ENCODE data around the gene CAMK2D.

The CAMK2D gene

GRCh38 chr4:113762186-113763028 lies 869 bp upstream of the CAMK2D start:
- Histone ChIP-seq H3K27me3 (replicated peaks; ENCODE audit: control insufficient read depth, insufficient read depth, low read length) (no peaks in the 10 kb centered on the region), H3K9ac (ENCODE audit: low read length) (peak overlapping the region; percentile 100), H3K9me3 (ENCODE audit: control insufficient read depth, low read length) (no peaks in the 10 kb centered on the region), H3K4me3 (ENCODE audit: low read length) (peak overlapping the region; percentile 90), H3K4me1 (ENCODE audit: control insufficient read depth, insufficient read depth, low read length) (peaks cover 14% of the 10 kb centered on the region), H3K36me3 (ENCODE audit: control insufficient read depth, insufficient read depth, low read length, severe bottlenecking) (peaks cover 9% of the 10 kb centered on the region)
- DNase-seq (ENCODE audit: low read depth): peak; percentile 100

- H3K4me3 ChIP-seq (ENCODE audit: low read length): peak overlapping the region; percentile 90
- peaks cover 28% of the 10 kb centered on the region for H3K4me1 ChIP-seq (ENCODE audit: control insufficient read depth, insufficient read depth, low read length)
- peaks cover 20% of the 10 kb centered on the region for H3K36me3 ChIP-seq (ENCODE audit: control insufficient read depth, insufficient read depth, low read length, severe bottlenecking)
- no peaks in the 10 kb centered on the region for H3K27me3 ChIP-seq (replicated peaks; ENCODE audit: control insufficient read depth, insufficient read depth, low read length)
- DNase-seq (ENCODE audit: low read depth): peak; percentile 90
- H3K9me3 ChIP-seq (ENCODE audit: control insufficient read depth, low read length): no peaks in the 10 kb centered on the region
- peak overlapping the region; percentile 100 for H3K9ac ChIP-seq (ENCODE audit: low read length)
Measured at GRCh38 chr4:113760795-113761619, 531 bp downstream of the CAMK2D start.

GRCh38 chr4:113760094-113760794 lies 1.3 kb downstream of the CAMK2D start:
- no peaks in the 10 kb centered on the region for H3K27me3 ChIP-seq (replicated peaks; ENCODE audit: control insufficient read depth, insufficient read depth, low read length)
- peak; percentile 68 for DNase-seq (ENCODE audit: low read depth)
- peak overlapping the region; percentile 90 for H3K4me3 ChIP-seq (ENCODE audit: low read length)
- peaks cover 20% of the 10 kb centered on the region for H3K36me3 ChIP-seq (ENCODE audit: control insufficient read depth, insufficient read depth, low read length, severe bottlenecking)
- H3K4me1 ChIP-seq (ENCODE audit: control insufficient read depth, insufficient read depth, low read length): peaks cover 36% of the 10 kb centered on the region
- peak overlapping the region; percentile 100 for H3K9ac ChIP-seq (ENCODE audit: low read length)
- no peaks in the 10 kb centered on the region for H3K9me3 ChIP-seq (ENCODE audit: control insufficient read depth, low read length)

- peaks cover 42% of the 10 kb centered on the region for H3K4me1 ChIP-seq (ENCODE audit: control insufficient read depth, insufficient read depth, low read length)
- H3K36me3 ChIP-seq (ENCODE audit: control insufficient read depth, insufficient read depth, low read length, severe bottlenecking): peaks cover 24% of the 10 kb centered on the region
- peak overlapping the region; percentile 100 for H3K9ac ChIP-seq (ENCODE audit: low read length)
- peak; percentile 52 for DNase-seq (ENCODE audit: low read depth)
- H3K4me3 ChIP-seq (ENCODE audit: low read length): peak overlapping the region; percentile 90
- no peaks in the 10 kb centered on the region for H3K9me3 ChIP-seq (ENCODE audit: control insufficient read depth, low read length)
- no peaks in the 10 kb centered on the region for H3K27me3 ChIP-seq (replicated peaks; ENCODE audit: control insufficient read depth, insufficient read depth, low read length)
Measured at GRCh38 chr4:113759696-113760093, 1.8 kb downstream of the CAMK2D start.

GRCh38 chr4:113758372-113758771 lies 3.2 kb downstream of the CAMK2D start:
- no peaks in the 10 kb centered on the region for H3K9me3 ChIP-seq (ENCODE audit: control insufficient read depth, low read length)
- H3K9ac ChIP-seq (ENCODE audit: low read length): peak overlapping the region; percentile 100
- H3K27me3 ChIP-seq (replicated peaks; ENCODE audit: control insufficient read depth, insufficient read depth, low read length): no peaks in the 10 kb centered on the region
- peak; percentile 68 for DNase-seq (ENCODE audit: low read depth)
- H3K4me1 ChIP-seq (ENCODE audit: control insufficient read depth, insufficient read depth, low read length): peaks cover 50% of the 10 kb centered on the region
- H3K36me3 ChIP-seq (ENCODE audit: control insufficient read depth, insufficient read depth, low read length, severe bottlenecking): peaks cover 35% of the 10 kb centered on the region
- peak overlapping the region; percentile 90 for H3K4me3 ChIP-seq (ENCODE audit: low read length)

GRCh38 chr4:113757486-113757885 lies 4.1 kb downstream of the CAMK2D start:
- Histone ChIP-seq H3K9me3 (ENCODE audit: control insufficient read depth, low read length) (no peaks in the 10 kb centered on the region), H3K4me3 (ENCODE audit: low read length) (peak overlapping the region; percentile 90), H3K36me3 (ENCODE audit: control insufficient read depth, insufficient read depth, low read length, severe bottlenecking) (peaks cover 38% of the 10 kb centered on the region), H3K9ac (ENCODE audit: low read length) (peak overlapping the region; percentile 100), H3K27me3 (replicated peaks; ENCODE audit: control insufficient read depth, insufficient read depth, low read length) (no peaks in the 10 kb centered on the region), H3K4me1 (ENCODE audit: control insufficient read depth, insufficient read depth, low read length) (peaks cover 56% of the 10 kb centered on the region)
- no peak for DNase-seq (ENCODE audit: low read depth)

- Histone ChIP-seq H3K4me3 (ENCODE audit: low read length) (peak overlapping the region; percentile 90), H3K27me3 (replicated peaks; ENCODE audit: control insufficient read depth, insufficient read depth, low read length) (no peaks in the 10 kb centered on the region), H3K9me3 (ENCODE audit: control insufficient read depth, low read length) (no peaks in the 10 kb centered on the region), H3K9ac (ENCODE audit: low read length) (peak overlapping the region; percentile 55), H3K4me1 (ENCODE audit: control insufficient read depth, insufficient read depth, low read length) (peaks cover 56% of the 10 kb centered on the region), H3K36me3 (ENCODE audit: control insufficient read depth, insufficient read depth, low read length, severe bottlenecking) (peaks cover 46% of the 10 kb centered on the region)
- peak; percentile 69 for DNase-seq (ENCODE audit: low read depth)
Measured at GRCh38 chr4:113756005-113756410, 5.5 kb downstream of the CAMK2D start.

- Histone ChIP-seq H3K4me1 (ENCODE audit: control insufficient read depth, insufficient read depth, low read length) (peaks cover 47% of the 10 kb centered on the region), H3K9me3 (ENCODE audit: control insufficient read depth, low read length) (no peaks in the 10 kb centered on the region), H3K9ac (ENCODE audit: low read length) (no peak overlapping the region), H3K27me3 (replicated peaks; ENCODE audit: control insufficient read depth, insufficient read depth, low read length) (no peaks in the 10 kb centered on the region), H3K4me3 (ENCODE audit: low read length) (no peak overlapping the region), H3K36me3 (ENCODE audit: control insufficient read depth, insufficient read depth, low read length, severe bottlenecking) (peaks cover 53% of the 10 kb centered on the region)
- no peak for DNase-seq (ENCODE audit: low read depth)
Measured at GRCh38 chr4:113750734-113751133, 10.8 kb downstream of the CAMK2D start.

GRCh38 chr4:113750296-113750695 lies 11.2 kb downstream of the CAMK2D start:
- no peak for DNase-seq (ENCODE audit: low read depth)
- H3K36me3 ChIP-seq (ENCODE audit: control insufficient read depth, insufficient read depth, low read length, severe bottlenecking): peaks cover 57% of the 10 kb centered on the region

GRCh38 chr4:113749178-113749577 lies 12.4 kb downstream of the CAMK2D start:
- peaks cover 33% of the 10 kb centered on the region for H3K4me1 ChIP-seq (ENCODE audit: control insufficient read depth, insufficient read depth, low read length)
- H3K27me3 ChIP-seq (replicated peaks; ENCODE audit: control insufficient read depth, insufficient read depth, low read length): no peaks in the 10 kb centered on the region
- no peak overlapping the region for H3K9ac ChIP-seq (ENCODE audit: low read length)
- H3K36me3 ChIP-seq (ENCODE audit: control insufficient read depth, insufficient read depth, low read length, severe bottlenecking): peaks cover 48% of the 10 kb centered on the region
- no peaks in the 10 kb centered on the region for H3K9me3 ChIP-seq (ENCODE audit: control insufficient read depth, low read length)
- DNase-seq (ENCODE audit: low read depth): peak; percentile 44
- H3K4me3 ChIP-seq (ENCODE audit: low read length): no peak overlapping the region

More at GRCh38 chr4:113750296-113750695, 11.2 kb downstream of the CAMK2D start:
- peaks cover 43% of the 10 kb centered on the region for H3K4me1 ChIP-seq (ENCODE audit: control insufficient read depth, insufficient read depth, low read length)
- no peaks in the 10 kb centered on the region for H3K9me3 ChIP-seq (ENCODE audit: control insufficient read depth, low read length)
- no peaks in the 10 kb centered on the region for H3K27me3 ChIP-seq (replicated peaks; ENCODE audit: control insufficient read depth, insufficient read depth, low read length)
- H3K9ac ChIP-seq (ENCODE audit: low read length): no peak overlapping the region
- H3K4me3 ChIP-seq (ENCODE audit: low read length): no peak overlapping the region

- DNase-seq (ENCODE audit: low read depth): no peak
- Histone ChIP-seq H3K27me3 (replicated peaks; ENCODE audit: control insufficient read depth, insufficient read depth, low read length) (no peaks in the 10 kb centered on the region), H3K36me3 (ENCODE audit: control insufficient read depth, insufficient read depth, low read length, severe bottlenecking) (peaks cover 42% of the 10 kb centered on the region), H3K4me3 (ENCODE audit: low read length) (no peak overlapping the region), H3K9ac (ENCODE audit: low read length) (no peak overlapping the region), H3K9me3 (ENCODE audit: control insufficient read depth, low read length) (no peaks in the 10 kb centered on the region), H3K4me1 (ENCODE audit: control insufficient read depth, insufficient read depth, low read length) (peaks cover 28% of the 10 kb centered on the region)
Measured at GRCh38 chr4:113747949-113748348, 13.6 kb downstream of the CAMK2D start.
